Gastroesophageal sphincter (tissue), 4 donors: ENCODE results near the gene OBSCN. TPM values are rescaled to one million over a fixed set of nuclear protein-coding genes. Genes with fewer than 3 reads are reported as not detected.

Experiments
- ATAC-seq: fragments of 150-250 bp; one replicate; pipeline ENCODE4 v1.9.1; 2016; ENCODE audit warnings: mild to moderate bottlenecking, moderate library complexity
- H3K27ac ChIP-seq, 4 donors: fragments of 200-600 bp; sonication (generic) in 3 of 4; 1 replicate in 3 of 4; 2 replicates in 1 of 4; pipeline ENCODE4 v1.5.1; 2016 to 2019
- H3K27me3 ChIP-seq: fragments of 200-600 bp; sonication (generic); one replicate; pipeline ENCODE4 v1.5.1; 2019
- H3K36me3 ChIP-seq, 2 donors: fragments of 200-600 bp; sonication (generic); one replicate each; pipeline ENCODE4 v1.5.1; 2019; ENCODE audit warnings: control low read depth in 1 of 2
- H3K4me1 ChIP-seq, 3 donors: fragments of 200-600 bp; sonication (generic); 1 replicate in 2 of 3; 2 replicates in 1 of 3; pipeline ENCODE4 v1.5.1; 2016 to 2019; ENCODE audit warnings: control low read depth in 2 of 3
- H3K4me3 ChIP-seq, 2 donors: fragments of 200-600 bp; sonication (generic); one replicate each; pipeline ENCODE4 v1.5.1; 2019; ENCODE audit warnings: mild to moderate bottlenecking in 1 of 2, moderate library complexity in 1 of 2
- H3K9me3 ChIP-seq, 3 donors: fragments of 200-600 bp; sonication (generic); one replicate each; pipeline ENCODE4 v1.5.1; 2017 to 2019; ENCODE audit warnings: control low read depth in 2 of 3
- CTCF ChIP-seq, 4 experiments: fragments of 200-600 bp in 2 of 4; fragments of 450-650 bp in 2 of 4; sonication (generic) in 1 of 4; IDR thresholded peaks; one replicate each; pipeline ENCODE4 v1.5.1; 2017 to 2019; ENCODE audit warnings: antibody characterized with exemption in 4 of 4, mild to moderate bottlenecking in 2 of 4, moderate library complexity in 2 of 4
- EP300 ChIP-seq: sonication (generic); formaldehyde crosslinking; IDR thresholded peaks from one replicate; pipeline ENCODE4 v1.6.1; 2017; ENCODE audit warnings: antibody characterized with exemption, mild to moderate bottlenecking
- POLR2A ChIP-seq, 2 donors: fragments of 450-650 bp; IDR thresholded peaks; one replicate each; pipeline ENCODE4 v1.6.1; 2017; ENCODE audit warnings: antibody characterized with exemption in 2 of 2, mild to moderate bottlenecking in 2 of 2, moderate library complexity in 1 of 2
- POLR2AphosphoS5 ChIP-seq: sonication (generic); formaldehyde crosslinking; IDR thresholded peaks from one replicate; pipeline ENCODE4 v1.6.1; 2017; ENCODE audit warnings: antibody characterized with exemption
- WGBS, 2 donors: methylation state at CpG; one replicate each; pipeline ENCODE4 v1.1.5; 2018; ENCODE audit warnings: low coverage in 1 of 2; 5-methylcytosine and 5-hydroxymethylcytosine counted together
- total RNA-seq, 4 donors: library from RNA; depleted of rRNA; stranded (reverse); fragments of >200 nt; gene quantifications; one replicate each; pipeline ENCODE4 v1.1.0, GENCODE V29; 2016

OBSCN gene
- total RNA-seq, 4 donors from 2014 or later = 11.1 to 28.4 (median 20.9) TPM

GRCh38 chr1:228277491-228278431, 69.9 kb downstream of the OBSCN start:
- Histone ChIP-seq H3K27ac (no peak overlapping the region), H3K4me3 (no peak overlapping the region), H3K36me3 (peaks cover 0 to 53% of the 10 kb centered on the region in 2 donors), H3K4me1 (peaks cover 0 to 39% (median 10%) of the 10 kb centered on the region in 3 donors), H3K9me3 (no peaks in the 10 kb centered on the region), H3K27me3 (no peaks in the 10 kb centered on the region)
- no peak for ATAC-seq
- 92% methylated on average over 19 of the region's 36 CpGs; no CpG with 5 or more reads in 1 of the 2 donors for WGBS, 2 donors
- no peak for TF ChIP-seq POLR2A (IDR thresholded peaks at IDR 0.05)
- no peak for TF ChIP-seq POLR2AphosphoS5
- no peak for TF ChIP-seq EP300
- TF ChIP-seq CTCF (IDR thresholded peaks at IDR 0.05) = no peak

- WGBS, 2 donors = no CpG with 5 or more reads among the region's 21 CpGs
- ATAC-seq = no peak
Measured at GRCh38 chr1:228278432-228278941, 70.6 kb downstream of the OBSCN start.

GRCh38 chr1:228279011-228279721, 71.3 kb downstream of the OBSCN start:
- no peak overlapping the region for H3K27ac ChIP-seq
- TF ChIP-seq POLR2A (IDR thresholded peaks at IDR 0.05) (no peak), POLR2AphosphoS5 (no peak), EP300 (no peak), CTCF (IDR thresholded peaks at IDR 0.05) (no peak)
- peaks cover 0 to 59% of the 10 kb centered on the region in 2 donors for H3K36me3 ChIP-seq
- no peak overlapping the region for H3K4me3 ChIP-seq
- H3K4me1 ChIP-seq = peaks cover 0 to 28% (median 10%) of the 10 kb centered on the region in 3 donors
- no peaks in the 10 kb centered on the region for H3K9me3 ChIP-seq
- ATAC-seq = no peak
- H3K27me3 ChIP-seq = no peaks in the 10 kb centered on the region
- 100% methylated on average over 8 of the region's 27 CpGs; no CpG with 5 or more reads in 1 of the 2 donors for WGBS, 2 donors

More at GRCh38 chr1:228278432-228278941, 70.6 kb downstream of the OBSCN start:
- no peak for TF ChIP-seq EP300
- TF ChIP-seq CTCF (IDR thresholded peaks at IDR 0.05) = no peak
- no peak for TF ChIP-seq POLR2A (IDR thresholded peaks at IDR 0.05)
- TF ChIP-seq POLR2AphosphoS5 = no peak
- Histone ChIP-seq H3K36me3 (peaks cover 0 to 59% of the 10 kb centered on the region in 2 donors), H3K9me3 (no peaks in the 10 kb centered on the region), H3K4me1 (peaks cover 0 to 34% (median 10%) of the 10 kb centered on the region in 3 donors), H3K27me3 (no peaks in the 10 kb centered on the region), H3K27ac (no peak overlapping the region), H3K4me3 (no peak overlapping the region)

GRCh38 chr1:228279722-228280105, 71.9 kb downstream of the OBSCN start:
- peaks cover 0 to 58% of the 10 kb centered on the region in 2 donors for H3K36me3 ChIP-seq
- no CpG with 5 or more reads among the region's 12 CpGs for WGBS, 2 donors

More at GRCh38 chr1:228279722-228280105, 71.9 kb downstream of the OBSCN start:
- no peak overlapping the region for H3K4me3 ChIP-seq
- H3K9me3 ChIP-seq = no peaks in the 10 kb centered on the region
- no peak for ATAC-seq
- no peak overlapping the region for H3K27ac ChIP-seq
- H3K27me3 ChIP-seq = no peaks in the 10 kb centered on the region
- TF ChIP-seq POLR2AphosphoS5 = no peak
- TF ChIP-seq CTCF (IDR thresholded peaks at IDR 0.05) = no peak
- TF ChIP-seq POLR2A (IDR thresholded peaks at IDR 0.05) = no peak
- no peak for TF ChIP-seq EP300
- peaks cover 0 to 22% (median 6%) of the 10 kb centered on the region in 3 donors for H3K4me1 ChIP-seq
